ENCODE measurements around the gene PODXL2. TPM values are rescaled to one million over a fixed set of nuclear protein-coding genes. Genes with fewer than 3 reads are reported as not detected.
A peak's percentile ranks its signal among the peaks of the same experiment; 100 is the strongest.

PODXL2 gene, protein sequence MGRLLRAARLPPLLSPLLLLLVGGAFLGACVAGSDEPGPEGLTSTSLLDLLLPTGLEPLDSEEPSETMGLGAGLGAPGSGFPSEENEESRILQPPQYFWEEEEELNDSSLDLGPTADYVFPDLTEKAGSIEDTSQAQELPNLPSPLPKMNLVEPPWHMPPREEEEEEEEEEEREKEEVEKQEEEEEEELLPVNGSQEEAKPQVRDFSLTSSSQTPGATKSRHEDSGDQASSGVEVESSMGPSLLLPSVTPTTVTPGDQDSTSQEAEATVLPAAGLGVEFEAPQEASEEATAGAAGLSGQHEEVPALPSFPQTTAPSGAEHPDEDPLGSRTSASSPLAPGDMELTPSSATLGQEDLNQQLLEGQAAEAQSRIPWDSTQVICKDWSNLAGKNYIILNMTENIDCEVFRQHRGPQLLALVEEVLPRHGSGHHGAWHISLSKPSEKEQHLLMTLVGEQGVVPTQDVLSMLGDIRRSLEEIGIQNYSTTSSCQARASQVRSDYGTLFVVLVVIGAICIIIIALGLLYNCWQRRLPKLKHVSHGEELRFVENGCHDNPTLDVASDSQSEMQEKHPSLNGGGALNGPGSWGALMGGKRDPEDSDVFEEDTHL
- 1.6 TPM for total RNA-seq

DNA sequence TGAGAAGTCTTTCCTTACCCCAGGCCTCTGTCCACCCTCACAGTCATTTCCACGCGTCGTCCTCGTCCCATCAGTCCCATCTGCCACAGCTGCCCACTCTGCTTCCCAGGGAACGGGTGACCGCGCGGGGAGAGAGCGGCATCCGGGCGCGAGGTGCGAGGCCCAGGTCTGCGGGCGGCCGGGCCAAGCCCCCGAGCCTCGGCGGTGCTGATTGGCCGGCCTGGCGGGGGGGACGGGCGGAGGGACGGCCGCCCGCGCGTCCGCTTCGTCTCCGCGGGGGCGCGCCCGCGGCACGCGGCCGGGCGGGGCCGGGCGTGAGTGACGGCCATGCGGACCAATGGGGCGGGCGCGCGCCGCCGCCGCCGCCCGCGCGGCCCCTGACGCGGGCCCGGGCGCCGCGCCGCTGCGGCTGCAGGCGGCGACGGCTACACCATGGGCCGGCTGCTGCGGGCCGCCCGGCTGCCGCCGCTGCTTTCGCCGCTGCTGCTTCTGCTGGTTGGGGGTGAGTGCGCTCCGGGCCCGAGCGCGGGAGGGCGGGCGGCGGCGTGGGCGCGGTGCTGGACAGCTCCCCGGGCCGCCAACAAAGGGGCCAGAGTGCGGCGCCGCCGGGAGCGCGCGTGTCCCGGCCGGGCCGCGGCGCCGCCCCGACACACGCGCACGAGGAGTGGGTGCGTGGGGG lies at the start of gene PODXL2:
TSS of gene PODXL2 (plus strand) at position 398 of the 679 bp plus-strand sequence. CDS start at position 433, 35 bp downstream.
- Histone ChIP-seq H3K4me1 (peaks cover 8 to 10% of the 10 kb centered on the region in 2 donors), H3K27ac (no peak within 1 kb of the TSS), H3K36me3 (no peaks in the 10 kb centered on the region), H3K4me3 (peak within 1 kb of the TSS; percentile 64 to 67), H3K9me3 (no peaks in the 10 kb centered on the region), H3K27me3 (no peaks in the 10 kb centered on the region)
- intact Hi-C loops (cut with DNase I) = loop anchor here (2.0 kb wide), 1 partner anchor 38 kb away; the partner anchor contains the start of gene TPRA1
- no peak for DNase-seq (ENCODE audit: low spot score in 2 of 2)
- TF ChIP-seq, protein P1, sequence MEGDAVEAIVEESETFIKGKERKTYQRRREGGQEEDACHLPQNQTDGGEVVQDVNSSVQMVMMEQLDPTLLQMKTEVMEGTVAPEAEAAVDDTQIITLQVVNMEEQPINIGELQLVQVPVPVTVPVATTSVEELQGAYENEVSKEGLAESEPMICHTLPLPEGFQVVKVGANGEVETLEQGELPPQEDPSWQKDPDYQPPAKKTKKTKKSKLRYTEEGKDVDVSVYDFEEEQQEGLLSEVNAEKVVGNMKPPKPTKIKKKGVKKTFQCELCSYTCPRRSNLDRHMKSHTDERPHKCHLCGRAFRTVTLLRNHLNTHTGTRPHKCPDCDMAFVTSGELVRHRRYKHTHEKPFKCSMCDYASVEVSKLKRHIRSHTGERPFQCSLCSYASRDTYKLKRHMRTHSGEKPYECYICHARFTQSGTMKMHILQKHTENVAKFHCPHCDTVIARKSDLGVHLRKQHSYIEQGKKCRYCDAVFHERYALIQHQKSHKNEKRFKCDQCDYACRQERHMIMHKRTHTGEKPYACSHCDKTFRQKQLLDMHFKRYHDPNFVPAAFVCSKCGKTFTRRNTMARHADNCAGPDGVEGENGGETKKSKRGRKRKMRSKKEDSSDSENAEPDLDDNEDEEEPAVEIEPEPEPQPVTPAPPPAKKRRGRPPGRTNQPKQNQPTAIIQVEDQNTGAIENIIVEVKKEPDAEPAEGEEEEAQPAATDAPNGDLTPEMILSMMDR (IDR thresholded peaks at IDR 0.05) = no peak

DNA sequence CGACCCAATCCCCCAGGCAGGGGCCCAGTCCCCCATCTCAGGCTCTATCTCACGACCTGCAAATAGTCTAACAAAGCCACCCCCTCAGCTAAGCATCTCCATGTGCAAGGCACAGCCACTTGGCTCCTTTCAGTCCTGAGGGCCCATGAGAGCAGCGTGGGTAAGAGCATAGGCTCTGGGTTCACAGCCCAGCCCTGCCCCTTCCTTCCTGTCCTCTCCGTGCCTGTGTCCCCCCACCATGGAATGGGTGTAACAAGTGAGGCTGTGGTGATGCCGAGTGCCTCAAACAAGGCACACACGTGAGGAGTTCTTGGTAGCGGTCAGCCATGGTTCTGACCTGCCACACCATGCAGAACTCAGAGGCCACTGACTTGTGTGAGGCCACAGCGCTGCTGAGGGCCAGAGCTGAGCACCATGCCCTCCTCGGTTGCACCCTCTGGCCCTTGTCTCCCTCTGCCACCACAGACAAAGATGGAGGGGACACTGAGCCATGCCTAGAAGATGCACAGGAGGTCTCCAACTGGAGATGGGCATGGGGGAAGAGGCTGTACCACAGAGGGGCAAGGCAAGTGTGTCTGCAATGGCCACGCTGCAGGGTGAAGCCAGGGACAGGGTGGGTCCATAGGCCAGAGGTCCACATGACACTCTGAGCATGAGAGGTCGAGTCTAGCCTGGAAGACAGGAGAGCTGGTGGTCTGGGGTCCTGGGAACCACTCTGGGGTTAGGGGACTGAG lies 48.5 kb upstream of the PODXL2 start:
- Histone ChIP-seq H3K4me3 (no peak overlapping the region), H3K36me3 (peaks cover 5 to 16% of the 10 kb centered on the region in 2 donors), H3K27ac (no peak overlapping the region), H3K27me3 (no peaks in the 10 kb centered on the region), H3K4me1 (no peaks in the 10 kb centered on the region), H3K9me3 (no peaks in the 10 kb centered on the region)
- no peak for DNase-seq (ENCODE audit: low spot score in 2 of 2)
- intact Hi-C loops (cut with DNase I) = no loop called here
- TF ChIP-seq, protein P1 (IDR thresholded peaks at IDR 0.05) = no peak

DNA sequence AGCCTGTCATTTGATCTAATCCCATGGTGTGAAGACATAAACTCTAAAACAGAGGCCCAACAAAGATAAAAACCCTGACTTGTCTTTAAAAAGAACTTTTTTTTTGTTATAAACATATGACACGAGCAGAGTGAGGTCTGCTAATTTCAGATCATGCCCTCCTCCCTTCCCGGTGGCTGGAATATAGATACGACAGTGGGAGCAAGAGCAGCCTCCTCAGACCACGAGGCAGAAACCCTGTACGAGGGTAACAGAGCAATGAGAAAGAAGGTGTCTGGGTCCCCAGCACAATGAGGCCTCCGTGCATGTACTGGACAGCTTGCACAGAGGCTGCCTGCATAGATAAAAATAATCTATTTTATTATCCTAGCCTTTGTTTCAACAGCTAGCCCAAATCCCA lies 44.3 kb upstream of the PODXL2 start:
- H3K9me3 ChIP-seq = no peaks in the 10 kb centered on the region
- no peak for DNase-seq (ENCODE audit: low spot score in 2 of 2)
- intact Hi-C loops (cut with DNase I) = no loop called here
- peaks cover 0 to under 1% of the 10 kb centered on the region in 2 donors for H3K36me3 ChIP-seq
- H3K4me1 ChIP-seq = peaks cover 3 to 18% of the 10 kb centered on the region in 2 donors
- H3K27ac ChIP-seq = no peak overlapping the region
- no peak overlapping the region for H3K4me3 ChIP-seq
- no peaks in the 10 kb centered on the region for H3K27me3 ChIP-seq
- TF ChIP-seq, protein P1 (IDR thresholded peaks at IDR 0.05) = no peak

DNA sequence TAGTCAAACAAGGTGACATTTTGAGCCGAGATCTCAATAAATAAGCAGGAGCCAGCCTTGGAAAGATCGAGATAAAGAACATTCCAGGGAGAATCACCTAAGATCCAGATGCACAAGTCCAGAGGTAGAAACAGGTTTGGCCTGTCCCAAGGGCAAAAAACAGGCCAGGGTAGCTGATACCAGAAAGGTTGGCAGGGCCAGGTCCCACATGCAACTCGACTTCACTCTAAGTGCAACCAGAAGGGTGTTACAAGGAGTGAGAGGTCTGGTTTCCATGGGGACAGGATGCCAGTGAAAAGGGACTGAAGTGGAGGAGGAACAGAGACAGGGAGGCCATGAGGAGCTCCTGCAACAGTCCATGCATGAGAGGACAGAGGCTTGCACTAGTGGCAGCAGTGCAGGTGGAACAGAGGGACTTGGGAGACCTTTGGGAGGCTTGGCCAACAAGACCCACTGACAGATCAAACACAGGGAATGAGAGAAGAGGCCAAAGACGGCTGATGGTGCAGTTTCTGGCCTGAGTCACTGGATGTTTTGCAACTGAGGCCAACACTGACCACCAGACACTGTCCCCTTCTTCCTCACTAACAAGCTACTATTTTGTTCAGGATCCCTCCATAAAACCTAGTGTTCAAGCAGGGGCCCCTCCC lies 43.7 kb upstream of the PODXL2 start:
- peaks cover 3 to 18% of the 10 kb centered on the region in 2 donors for H3K4me1 ChIP-seq

More for the DNA sequence above, 43.7 kb upstream of the PODXL2 start:
- Histone ChIP-seq H3K36me3 (no peaks in the 10 kb centered on the region), H3K27me3 (no peaks in the 10 kb centered on the region), H3K27ac (no peak overlapping the region), H3K4me3 (no peak overlapping the region), H3K9me3 (no peaks in the 10 kb centered on the region)
- intact Hi-C loops (cut with DNase I) = no loop called here
- no peak for DNase-seq (ENCODE audit: low spot score in 2 of 2)
- TF ChIP-seq, protein P1 (IDR thresholded peaks at IDR 0.05) = no peak
